ENCODE data around the gene GNPNAT1. TPM values are rescaled to one million over a fixed set of nuclear protein-coding genes. Genes with fewer than 3 reads are reported as not detected.
A peak's percentile ranks its signal among the peaks of the same experiment; 100 is the strongest.

GNPNAT1 gene
- total RNA-seq, 2 experiments from 2014 or later, result 15.5 to 29.3 TPM

DNA sequence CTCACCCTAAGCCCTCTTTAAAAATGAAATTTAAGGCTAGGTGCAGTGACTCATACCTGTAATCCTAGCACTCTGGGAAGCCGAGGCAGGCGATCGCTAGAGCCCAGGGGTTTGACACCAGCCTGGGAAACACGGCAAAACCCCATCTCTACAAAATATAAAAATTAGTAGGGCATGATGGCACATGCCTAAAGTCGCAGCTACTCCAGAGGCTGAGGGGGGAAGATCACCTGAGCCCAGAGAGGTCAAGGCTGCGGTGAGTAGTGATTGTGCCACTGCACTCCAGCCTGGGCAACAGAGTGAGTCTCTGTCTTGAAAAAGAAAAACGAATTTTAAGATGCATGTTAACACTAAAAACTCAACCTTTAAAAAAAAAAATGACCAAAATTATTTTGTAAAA is 12.7 kb downstream of the GNPNAT1 start:
- POLR2A ChIA-PET, result interaction anchor here (0.6 kb wide), 2 partner anchors 23 to 595 kb away, joined by 3 to 4 read pairs; no protein-coding TSS in a partner anchor
- Histone ChIP-seq H3K9me2 (ENCODE audit: insufficient read depth, low read length) (no peaks in the 10 kb centered on the region), H3K4me3 (ENCODE audit: low read depth, low read length, poor library complexity, severe bottlenecking) (no peak overlapping the region), H3K36me3 (ENCODE audit: insufficient read depth, low read length) (peaks cover 79% of the 10 kb centered on the region), H4K20me1 (ENCODE audit: insufficient read depth, low read length) (no peaks in the 10 kb centered on the region), H3K4me2 (ENCODE audit: low read length) (no peak overlapping the region), H3K4me1 (ENCODE audit: insufficient read depth, low read length, poor library complexity, severe bottlenecking) (no peaks in the 10 kb centered on the region), H3K27ac (ENCODE audit: low read depth, low read length, poor library complexity, severe bottlenecking) (no peak overlapping the region), H2AFZ (ENCODE audit: low read length) (no peak overlapping the region), H3K79me2 (ENCODE audit: insufficient read depth, low read depth, low read length) (no peaks in the 10 kb centered on the region), H3K9me3 (ENCODE audit: low read length) (no peaks in the 10 kb centered on the region)
- no peak for DNase-seq (ENCODE audit: low spot score)
- CTCF ChIA-PET (ENCODE audit: unreplicated experiment), result no interaction called here
- TF ChIP-seq EZH2phosphoT487 (IDR thresholded peaks at IDR 0.05; ENCODE audit: borderline replicate concordance, low read depth, low read length) (no peak), CTCF (conservative IDR thresholded peaks at IDR 0.05; ENCODE audit: low read length) (no peak)
- intact Hi-C loops (cut with micrococcal nuclease; ENCODE audit: unreplicated experiment), result no loop called here
- BruUV-seq (replicated peaks), result no TSS peak

- H3K27ac ChIP-seq (ENCODE audit: low read depth, low read length, poor library complexity, severe bottlenecking), result no peak overlapping the region
- no peaks in the 10 kb centered on the region for H3K9me3 ChIP-seq (ENCODE audit: low read length)
- CTCF ChIA-PET (ENCODE audit: unreplicated experiment), result no interaction called here
- no peaks in the 10 kb centered on the region for H3K79me2 ChIP-seq (ENCODE audit: insufficient read depth, low read depth, low read length)
- no peak overlapping the region for H3K4me2 ChIP-seq (ENCODE audit: low read length)
- no peaks in the 10 kb centered on the region for H3K9me2 ChIP-seq (ENCODE audit: insufficient read depth, low read length)
- H3K4me1 ChIP-seq (ENCODE audit: insufficient read depth, low read length, poor library complexity, severe bottlenecking), result no peaks in the 10 kb centered on the region
- intact Hi-C loops (cut with micrococcal nuclease; ENCODE audit: unreplicated experiment), result no loop called here
- POLR2A ChIA-PET, result interaction anchor here (0.8 to 1.1 kb wide), 2 partner anchors 53 to 299 kb away, joined by 3 read pairs; no protein-coding TSS in a partner anchor
- H3K36me3 ChIP-seq (ENCODE audit: insufficient read depth, low read length), result peaks cover 78% of the 10 kb centered on the region
- TF ChIP-seq EZH2phosphoT487 (IDR thresholded peaks at IDR 0.05; ENCODE audit: borderline replicate concordance, low read depth, low read length) (no peak), CTCF (conservative IDR thresholded peaks at IDR 0.05; ENCODE audit: low read length) (peak; percentile 31; the same call in 1 of the 2 replicates)
- no TSS peak for BruUV-seq (replicated peaks)
- no peaks in the 10 kb centered on the region for H4K20me1 ChIP-seq (ENCODE audit: insufficient read depth, low read length)
- H3K4me3 ChIP-seq (ENCODE audit: low read depth, low read length, poor library complexity, severe bottlenecking), result no peak overlapping the region
- no peak overlapping the region for H2AFZ ChIP-seq (ENCODE audit: low read length)
- no peak for DNase-seq (ENCODE audit: low spot score)
Measured at GRCh38 chr14:52776816-52777215, 14.6 kb downstream of the GNPNAT1 start.

GRCh38 chr14:52769887-52770286 is 21.5 kb downstream of the GNPNAT1 start:
- Histone ChIP-seq H3K4me3 (ENCODE audit: low read depth, low read length, poor library complexity, severe bottlenecking) (no peak overlapping the region), H3K27ac (ENCODE audit: low read depth, low read length, poor library complexity, severe bottlenecking) (no peak overlapping the region), H4K20me1 (ENCODE audit: insufficient read depth, low read length) (no peaks in the 10 kb centered on the region), H2AFZ (ENCODE audit: low read length) (no peak overlapping the region), H3K4me2 (ENCODE audit: low read length) (no peak overlapping the region), H3K9me2 (ENCODE audit: insufficient read depth, low read length) (no peaks in the 10 kb centered on the region), H3K4me1 (ENCODE audit: insufficient read depth, low read length, poor library complexity, severe bottlenecking) (no peaks in the 10 kb centered on the region), H3K9me3 (ENCODE audit: low read length) (no peaks in the 10 kb centered on the region), H3K79me2 (ENCODE audit: insufficient read depth, low read depth, low read length) (no peaks in the 10 kb centered on the region), H3K36me3 (ENCODE audit: insufficient read depth, low read length) (peaks cover 53% of the 10 kb centered on the region)
- no peak for DNase-seq (ENCODE audit: low spot score)
- intact Hi-C loops (cut with micrococcal nuclease; ENCODE audit: unreplicated experiment), result no loop called here
- CTCF ChIA-PET (ENCODE audit: unreplicated experiment), result no interaction called here
- BruUV-seq (replicated peaks), result no TSS peak
- POLR2A ChIA-PET, result no interaction called here
- TF ChIP-seq EZH2phosphoT487 (IDR thresholded peaks at IDR 0.05; ENCODE audit: borderline replicate concordance, low read depth, low read length), result no peak
- TF ChIP-seq CTCF (conservative IDR thresholded peaks at IDR 0.05; ENCODE audit: low read length), result no peak
